Astrocyte (in vitro differentiated cells and primary cell): ENCODE data around the gene PLA2G4F. TPM values are rescaled to one million over a fixed set of nuclear protein-coding genes. Genes with fewer than 3 reads are reported as not detected.

Experiments
- DNase-seq: peaks from one replicate; pipeline ENCODE4 v3.0.0-alpha.2; 2010; ENCODE audit warnings: low read depth
- FAIRE-seq: peaks from 2 replicates; lab custom pipeline; 2011; peaks lifted over from hg19 to GRCh38; lab: Jason Lieb, UNC
- H2AFZ ChIP-seq: 2 replicates; pipeline ENCODE4 v1.6.0; 2012; ENCODE audit warnings: low read depth, low read length, inconsistent platforms
- H3K27ac ChIP-seq: 2 replicates; pipeline ENCODE4 v1.5.1; 2011; ENCODE audit warnings: low read depth, low read length, inconsistent platforms
- H3K27me3 ChIP-seq: 2 replicates; pipeline ENCODE4 v1.6.0; 2011; ENCODE audit warnings: low read length, inconsistent platforms; ENCODE audit not compliant: insufficient read depth
- H3K36me3 ChIP-seq: 2 replicates; pipeline ENCODE4 v1.5.1; 2011; ENCODE audit warnings: low read length, inconsistent platforms; ENCODE audit not compliant: insufficient read depth
- H3K4me1 ChIP-seq: 2 replicates; pipeline ENCODE4 v1.5.1; 2011; ENCODE audit warnings: low read length, inconsistent platforms; ENCODE audit not compliant: insufficient read depth
- H3K4me2 ChIP-seq: 2 replicates; pipeline ENCODE4 v1.6.0; 2012; ENCODE audit warnings: low read length, inconsistent platforms
- H3K4me3 ChIP-seq: 2 replicates; pipeline ENCODE4 v1.5.1; 2011; ENCODE audit warnings: low read depth, mild to moderate bottlenecking, low read length, inconsistent platforms; ENCODE audit not compliant: insufficient read depth
- H3K79me2 ChIP-seq: 2 replicates; pipeline ENCODE4 v1.6.0; 2012; ENCODE audit warnings: mild to moderate bottlenecking, low read length, inconsistent platforms; ENCODE audit not compliant: insufficient read depth
- H3K9ac ChIP-seq: 2 replicates; pipeline ENCODE4 v1.6.0; 2012; ENCODE audit warnings: mild to moderate bottlenecking, low read length, inconsistent platforms
- H3K9me3 ChIP-seq: 2 replicates; pipeline ENCODE4 v1.5.1; 2012; ENCODE audit warnings: low read depth, mild to moderate bottlenecking, low read length, inconsistent platforms; ENCODE audit not compliant: insufficient read depth
- H4K20me1 ChIP-seq: 2 replicates; pipeline ENCODE4 v1.6.0; 2012; ENCODE audit warnings: low read length, inconsistent platforms; ENCODE audit not compliant: insufficient read depth
- H3K27ac Mint-ChIP-seq: one replicate; pipeline ENCODE4 v1.8.0; 2021; ENCODE audit warnings: mild to moderate bottlenecking, mixed read lengths; ENCODE audit not compliant: unreplicated experiment
- H3K27me3 Mint-ChIP-seq: one replicate; pipeline ENCODE4 v1.8.0; 2021; ENCODE audit warnings: low read depth, mixed read lengths; ENCODE audit not compliant: unreplicated experiment
- H3K36me3 Mint-ChIP-seq: one replicate; pipeline ENCODE4 v1.8.0; 2021; ENCODE audit warnings: low read depth, mixed read lengths; ENCODE audit not compliant: unreplicated experiment
- H3K4me1 Mint-ChIP-seq: one replicate; pipeline ENCODE4 v1.8.0; 2021; ENCODE audit warnings: low read depth, mixed read lengths; ENCODE audit not compliant: unreplicated experiment
- H3K4me3 Mint-ChIP-seq: one replicate; pipeline ENCODE4 v1.8.0; 2021; ENCODE audit warnings: mild to moderate bottlenecking, moderate library complexity, mixed read lengths; ENCODE audit not compliant: unreplicated experiment
- H3K9me3 Mint-ChIP-seq: one replicate; pipeline ENCODE4 v1.8.0; 2021; ENCODE audit warnings: mild to moderate bottlenecking, mixed read lengths; ENCODE audit not compliant: unreplicated experiment
- CTCF ChIP-seq: IDR thresholded peaks from 2 replicates; pipeline ENCODE4 v1.5.1; 2011; ENCODE audit warnings: low read depth, mild to moderate bottlenecking, inconsistent platforms, low read length, moderate library complexity; ENCODE audit not compliant: insufficient read depth
- EZH2 ChIP-seq: IDR thresholded peaks from 2 replicates; pipeline ENCODE4 v1.6.1; 2012; ENCODE audit warnings: mild to moderate bottlenecking, low read length, inconsistent platforms; ENCODE audit not compliant: insufficient read depth
- total RNA-seq: library from RNA; stranded (reverse); gene quantifications from 2 replicates; pipeline ENCODE4 v1.2.1, GENCODE V29; 2021

The PLA2G4F gene
- total RNA-seq, 1 donor from 2014 or later = 0.30 TPM

- no peaks in the 10 kb centered on the region for H3K27me3 Mint-ChIP-seq
- H4K20me1 ChIP-seq = peaks cover 30% of the 10 kb centered on the region
- TF ChIP-seq EZH2 (no peak), CTCF (no peak)
- no peaks in the 10 kb centered on the region for H3K4me1 ChIP-seq
- DNase-seq = no peak
- H3K36me3 ChIP-seq = peaks cover 8% of the 10 kb centered on the region
- H3K27ac Mint-ChIP-seq = no peak overlapping the region
- H3K9ac ChIP-seq = no peak overlapping the region
- H3K27me3 ChIP-seq = no peaks in the 10 kb centered on the region
- no peak overlapping the region for H3K27ac ChIP-seq
- H3K36me3 Mint-ChIP-seq = peaks cover 7% of the 10 kb centered on the region
- H2AFZ ChIP-seq = no peak overlapping the region
- no peaks in the 10 kb centered on the region for H3K9me3 ChIP-seq
- H3K4me3 ChIP-seq = no peak overlapping the region
- H3K4me2 ChIP-seq = no peak overlapping the region
- no peaks in the 10 kb centered on the region for H3K9me3 Mint-ChIP-seq
- H3K4me3 Mint-ChIP-seq = no peak overlapping the region
- peaks cover 8% of the 10 kb centered on the region for H3K4me1 Mint-ChIP-seq
- H3K79me2 ChIP-seq = peaks cover 59% of the 10 kb centered on the region
- FAIRE-seq = no peak
Observed at GRCh38 chr15:42201801-42202200, 45.4 kb upstream of the PLA2G4F start.

- DNase-seq (no peak), FAIRE-seq (no peak)
- Histone ChIP-seq H3K79me2 (peaks cover 42% of the 10 kb centered on the region), H3K4me3 (no peak overlapping the region), H3K9ac (no peak overlapping the region), H3K4me1 (no peaks in the 10 kb centered on the region), H3K9me3 (no peaks in the 10 kb centered on the region), H3K27me3 (no peaks in the 10 kb centered on the region), H2AFZ (no peak overlapping the region), H3K27ac (no peak overlapping the region), H3K4me2 (no peak overlapping the region), H3K36me3 (peaks cover 8% of the 10 kb centered on the region), H4K20me1 (peaks cover 22% of the 10 kb centered on the region)
- Mint-ChIP-seq H3K27ac (no peak overlapping the region), H3K36me3 (peaks cover 13% of the 10 kb centered on the region), H3K9me3 (peaks cover 3% of the 10 kb centered on the region), H3K27me3 (no peaks in the 10 kb centered on the region), H3K4me3 (no peak overlapping the region), H3K4me1 (peaks cover 2% of the 10 kb centered on the region)
- TF ChIP-seq CTCF = no peak
- no peak for TF ChIP-seq EZH2
Observed at GRCh38 chr15:42199126-42199525, 42.7 kb upstream of the PLA2G4F start.

- Histone ChIP-seq H3K4me2 (no peak overlapping the region), H3K9ac (no peak overlapping the region), H3K4me3 (no peak overlapping the region), H4K20me1 (peaks cover 21% of the 10 kb centered on the region), H3K27ac (no peak overlapping the region), H3K27me3 (no peaks in the 10 kb centered on the region), H3K9me3 (no peaks in the 10 kb centered on the region), H3K79me2 (peaks cover 41% of the 10 kb centered on the region), H2AFZ (no peak overlapping the region), H3K4me1 (no peaks in the 10 kb centered on the region), H3K36me3 (peaks cover 8% of the 10 kb centered on the region)
- Mint-ChIP-seq H3K9me3 (peaks cover 3% of the 10 kb centered on the region), H3K4me1 (peaks cover 2% of the 10 kb centered on the region), H3K27ac (no peak overlapping the region), H3K27me3 (no peaks in the 10 kb centered on the region), H3K36me3 (peaks cover 13% of the 10 kb centered on the region), H3K4me3 (no peak overlapping the region)
- FAIRE-seq = no peak
- TF ChIP-seq EZH2 = no peak
- no peak for TF ChIP-seq CTCF
- DNase-seq = no peak
Observed at GRCh38 chr15:42198516-42198915, 42.1 kb upstream of the PLA2G4F start.
